ENCODE data around the gene PHLDA1.
"Not testable (repeated sequence)": the region's sequence is repeated elsewhere in the genome, so short reads cannot be mapped to it uniquely, and the experiment has no call there.

Gene PHLDA1

GRCh38 chr12:75997658-75998057 lies 33.9 kb downstream of the PHLDA1 start:
- DNase-seq (ENCODE audit: low spot score): no peak
- no peak for TF ChIP-seq CTCF (IDR thresholded peaks at IDR 0.05)
- H3K4me3 ChIP-seq: no peak overlapping the region
- H3K27ac ChIP-seq: no peak overlapping the region

GRCh38 chr12:75996861-75997447 lies 34.6 kb downstream of the PHLDA1 start:
- H3K27ac ChIP-seq: no peak overlapping the region

GRCh38 chr12:75995691-75996090 lies 35.9 kb downstream of the PHLDA1 start:
- TF ChIP-seq CTCF (IDR thresholded peaks at IDR 0.05): no peak
- DNase-seq (ENCODE audit: low spot score): no peak
- no peak overlapping the region for H3K27ac ChIP-seq
- H3K4me3 ChIP-seq: no peak overlapping the region

More at GRCh38 chr12:75996861-75997447, 34.6 kb downstream of the PHLDA1 start:
- H3K4me3 ChIP-seq: no peak overlapping the region
- no peak for TF ChIP-seq CTCF (IDR thresholded peaks at IDR 0.05)
- DNase-seq (ENCODE audit: low spot score): no peak

GRCh38 chr12:75994069-75994740 lies 37.4 kb downstream of the PHLDA1 start:
- DNase-seq (ENCODE audit: low spot score): no peak
- H3K4me3 ChIP-seq: no peak overlapping the region
- no peak for TF ChIP-seq CTCF (IDR thresholded peaks at IDR 0.05)
- H3K27ac ChIP-seq: no peak overlapping the region

- H3K27ac ChIP-seq: no peak overlapping the region
- no peak for TF ChIP-seq CTCF (IDR thresholded peaks at IDR 0.05)
- H3K4me3 ChIP-seq: no peak overlapping the region
- no peak for DNase-seq (ENCODE audit: low spot score)
Measured at GRCh38 chr12:75991753-75992152, 39.8 kb downstream of the PHLDA1 start.

- no peak for TF ChIP-seq CTCF (IDR thresholded peaks at IDR 0.05)
- Histone ChIP-seq H3K4me3 (no peak overlapping the region), H3K27ac (no peak overlapping the region)
- DNase-seq (ENCODE audit: low spot score): no peak
Measured at GRCh38 chr12:75990189-75990912, 41.2 kb downstream of the PHLDA1 start.

- H3K4me3 ChIP-seq; H3K27ac ChIP-seq; DNase-seq (ENCODE audit: low spot score): not testable (repeated sequence)
Measured at GRCh38 chr12:75987709-75988108, 43.9 kb downstream of the PHLDA1 start.
